ENCODE results near the gene CD74. TPM values are rescaled to one million over a fixed set of nuclear protein-coding genes. Genes with fewer than 3 reads are reported as not detected.

CD74 gene
- total RNA-seq, 1 experiment from 2014 or later: 0.22 TPM

DNA sequence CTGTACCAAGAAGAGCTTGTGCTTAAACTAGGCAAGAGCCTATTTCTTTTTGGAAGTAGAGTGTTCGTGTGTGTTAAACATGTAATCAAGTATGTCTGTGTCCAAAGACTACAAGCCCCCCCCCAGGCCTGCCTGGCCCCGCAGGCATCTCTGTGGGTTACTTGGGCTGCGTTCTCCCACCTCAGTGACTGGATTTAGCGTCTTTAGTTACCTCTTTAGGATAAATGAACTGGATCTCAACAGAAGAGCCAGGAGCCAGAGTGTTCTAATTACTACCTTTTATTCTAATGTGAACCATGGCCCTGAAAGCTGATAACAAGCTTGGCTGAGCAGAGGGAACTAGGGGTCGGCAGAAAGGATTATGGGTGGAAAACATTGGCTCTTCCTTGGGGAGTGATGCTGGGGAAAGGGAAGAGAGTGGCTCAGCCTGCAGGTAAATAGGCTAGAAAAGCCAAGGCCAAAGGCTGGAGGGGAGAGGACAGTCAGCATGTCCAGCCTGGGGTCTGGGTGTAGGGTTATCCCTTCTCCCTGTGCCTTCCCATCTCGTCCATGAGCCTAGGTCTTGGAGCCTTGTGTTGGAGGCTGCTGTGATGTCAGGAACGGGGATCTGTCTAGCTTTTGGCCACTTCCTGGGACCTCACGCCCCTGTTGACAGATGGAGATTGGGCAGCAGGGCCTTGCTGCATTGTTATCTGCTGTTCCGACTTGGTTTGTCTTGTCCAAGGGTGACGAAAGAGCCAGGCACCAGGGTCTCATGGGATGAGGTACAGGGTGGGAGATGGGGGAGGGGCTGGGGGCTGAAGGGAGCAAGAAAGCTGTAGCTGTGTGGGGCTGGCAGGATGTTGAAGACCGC is 11.1 kb downstream of the CD74 start:
- BruUV-seq (replicated peaks): no TSS peak
- Histone ChIP-seq H3K4me1 (ENCODE audit: insufficient read depth, low read length) (no peaks in the 10 kb centered on the region), H4K20me1 (ENCODE audit: low read length) (no peaks in the 10 kb centered on the region), H3K4me2 (ENCODE audit: low read length) (no peak overlapping the region), H2AFZ (ENCODE audit: low read length) (no peak overlapping the region), H3K9me2 (replicated peaks; ENCODE audit: low read length) (no peaks in the 10 kb centered on the region), H3K9ac (ENCODE audit: low read length) (no peak overlapping the region), H3K4me3 (ENCODE audit: low read length) (no peak overlapping the region), H3K79me2 (ENCODE audit: low read length) (no peaks in the 10 kb centered on the region), H3K9me3 (ENCODE audit: low read length) (no peaks in the 10 kb centered on the region), H3K27ac (ENCODE audit: low read length) (no peak overlapping the region), H3K27me3 (ENCODE audit: low read length) (no peaks in the 10 kb centered on the region), H3F3A (ENCODE audit: low read length, unreplicated experiment) (no peaks in the 10 kb centered on the region), H3K36me3 (ENCODE audit: low read depth, low read length) (peaks cover 30% of the 10 kb centered on the region)
- POLR2A ChIA-PET (ENCODE audit: unreplicated experiment): no interaction called here
- DNase-seq: no peak
- intact Hi-C loops (cut with micrococcal nuclease): no loop called here
- ATAC-seq: no peak
- TF ChIP-seq EZH2 (IDR thresholded peaks at IDR 0.05; ENCODE audit: low read length, unreplicated experiment): no peak
- TF ChIP-seq, protein P1, sequence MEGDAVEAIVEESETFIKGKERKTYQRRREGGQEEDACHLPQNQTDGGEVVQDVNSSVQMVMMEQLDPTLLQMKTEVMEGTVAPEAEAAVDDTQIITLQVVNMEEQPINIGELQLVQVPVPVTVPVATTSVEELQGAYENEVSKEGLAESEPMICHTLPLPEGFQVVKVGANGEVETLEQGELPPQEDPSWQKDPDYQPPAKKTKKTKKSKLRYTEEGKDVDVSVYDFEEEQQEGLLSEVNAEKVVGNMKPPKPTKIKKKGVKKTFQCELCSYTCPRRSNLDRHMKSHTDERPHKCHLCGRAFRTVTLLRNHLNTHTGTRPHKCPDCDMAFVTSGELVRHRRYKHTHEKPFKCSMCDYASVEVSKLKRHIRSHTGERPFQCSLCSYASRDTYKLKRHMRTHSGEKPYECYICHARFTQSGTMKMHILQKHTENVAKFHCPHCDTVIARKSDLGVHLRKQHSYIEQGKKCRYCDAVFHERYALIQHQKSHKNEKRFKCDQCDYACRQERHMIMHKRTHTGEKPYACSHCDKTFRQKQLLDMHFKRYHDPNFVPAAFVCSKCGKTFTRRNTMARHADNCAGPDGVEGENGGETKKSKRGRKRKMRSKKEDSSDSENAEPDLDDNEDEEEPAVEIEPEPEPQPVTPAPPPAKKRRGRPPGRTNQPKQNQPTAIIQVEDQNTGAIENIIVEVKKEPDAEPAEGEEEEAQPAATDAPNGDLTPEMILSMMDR (conservative IDR thresholded peaks at IDR 0.05; ENCODE audit: low read depth, low read length): no peak
- TF ChIP-seq EZH2phosphoT487 (IDR thresholded peaks at IDR 0.05; ENCODE audit: borderline replicate concordance, low read length): no peak
- CTCF ChIA-PET: interaction anchor here (0.7 kb wide), 1 partner anchor 34 kb away, joined by 3 read pairs; no protein-coding TSS in a partner anchor

DNA sequence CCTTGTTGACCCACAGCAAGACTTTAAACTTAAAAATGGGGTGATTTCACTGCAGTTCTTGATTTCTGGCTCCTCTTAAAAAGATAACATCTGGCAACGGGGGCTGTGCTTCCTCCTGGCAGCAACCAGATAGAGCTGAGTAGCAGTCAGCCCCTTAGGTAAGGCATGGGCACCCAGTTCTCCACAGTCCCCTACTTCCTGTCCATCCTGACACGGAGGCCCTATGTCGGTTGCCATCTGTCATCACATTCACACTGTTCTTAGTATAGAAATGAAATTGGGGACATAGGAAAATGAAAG is 11.7 kb downstream of the CD74 start:
- H3K27ac ChIP-seq (ENCODE audit: low read length): no peak overlapping the region
- TF ChIP-seq EZH2 (IDR thresholded peaks at IDR 0.05; ENCODE audit: low read length, unreplicated experiment) (no peak), EZH2phosphoT487 (IDR thresholded peaks at IDR 0.05; ENCODE audit: borderline replicate concordance, low read length) (no peak)
- TF ChIP-seq, protein P1 (conservative IDR thresholded peaks at IDR 0.05; ENCODE audit: low read depth, low read length): no peak
- peaks cover 36% of the 10 kb centered on the region for H3K36me3 ChIP-seq (ENCODE audit: low read depth, low read length)
- ChIA-PET CTCF (interaction anchor here (0.7 kb wide), 1 partner anchor 35 kb away, joined by 3 read pairs; no protein-coding TSS in a partner anchor), POLR2A (ENCODE audit: unreplicated experiment) (no interaction called here)
- no peak overlapping the region for H3K4me2 ChIP-seq (ENCODE audit: low read length)
- intact Hi-C loops (cut with micrococcal nuclease): no loop called here
- no peaks in the 10 kb centered on the region for H3K79me2 ChIP-seq (ENCODE audit: low read length)
- no peaks in the 10 kb centered on the region for H3K9me2 ChIP-seq (replicated peaks; ENCODE audit: low read length)
- no peaks in the 10 kb centered on the region for H3F3A ChIP-seq (ENCODE audit: low read length, unreplicated experiment)
- no peak overlapping the region for H3K9ac ChIP-seq (ENCODE audit: low read length)
- H3K27me3 ChIP-seq (ENCODE audit: low read length): no peaks in the 10 kb centered on the region
- no TSS peak for BruUV-seq (replicated peaks)
- H3K4me3 ChIP-seq (ENCODE audit: low read length): no peak overlapping the region
- no peak for ATAC-seq
- no peaks in the 10 kb centered on the region for H3K9me3 ChIP-seq (ENCODE audit: low read length)
- no peak overlapping the region for H2AFZ ChIP-seq (ENCODE audit: low read length)
- no peaks in the 10 kb centered on the region for H3K4me1 ChIP-seq (ENCODE audit: insufficient read depth, low read length)
- DNase-seq: no peak
- H4K20me1 ChIP-seq (ENCODE audit: low read length): no peaks in the 10 kb centered on the region

All from PC-3 (cell line).